Measurements from ENCODE around the gene MRGPRG.

- TF ChIP-seq CTCF (IDR thresholded peaks at IDR 0.05) (no peak), POLR2A (IDR thresholded peaks at IDR 0.05; ENCODE audit: low read depth) (no peak)
Measured at GRCh38 chr11:3197878-3198528, 20.6 kb downstream of the MRGPRG start.

Measured in esophagus muscularis mucosa (tissue), 3 donors.